PFSK-1 (cell line): ENCODE data around the gene PPP1R18.

ENCODE experiments used
- FOXP2 ChIP-seq: optimal IDR thresholded peaks from 2 replicates; pipeline ENCODE3; 2011; ENCODE audit warnings: borderline replicate concordance, control low read depth, inconsistent platforms; ENCODE audit not compliant: insufficient read depth; ENCODE audit errors: extremely low read length, extremely low read depth
- POLR2AphosphoS5 ChIP-seq: IDR thresholded peaks from 2 replicates; pipeline ENCODE4 v1.6.1; 2012; ENCODE audit warnings: low read depth, mild to moderate bottlenecking, control low read depth, low read length, moderate library complexity
- SIN3A ChIP-seq: IDR thresholded peaks from 2 replicates; pipeline ENCODE4 v1.6.1; 2012; ENCODE audit warnings: mild to moderate bottlenecking, low read length, moderate library complexity, borderline replicate concordance; ENCODE audit not compliant: insufficient read depth
- TAF1 ChIP-seq: IDR thresholded peaks from 2 replicates; pipeline ENCODE4 v1.6.1; 2012; ENCODE audit warnings: low read length, control low read depth, borderline replicate concordance; ENCODE audit not compliant: insufficient read depth
- TF ChIP-seq, protein P1 (sequence below), 2 experiments: IDR thresholded peaks; 2 replicates each; pipeline versions ENCODE4 v1.6.1 to v1.8.0; 2011 to 2012; ENCODE audit warnings: low read depth in 2 of 2, low read length in 2 of 2, control low read depth in 1 of 2, inconsistent platforms in 1 of 2, mild to moderate bottlenecking in 1 of 2, moderate library complexity in 1 of 2; ENCODE audit not compliant: insufficient read depth in 1 of 2

Gene PPP1R18

GRCh38 chr6:30712441-30712945 is 26.0 kb upstream of the PPP1R18 start:
- no peak for TF ChIP-seq POLR2AphosphoS5
- TF ChIP-seq, protein P1, sequence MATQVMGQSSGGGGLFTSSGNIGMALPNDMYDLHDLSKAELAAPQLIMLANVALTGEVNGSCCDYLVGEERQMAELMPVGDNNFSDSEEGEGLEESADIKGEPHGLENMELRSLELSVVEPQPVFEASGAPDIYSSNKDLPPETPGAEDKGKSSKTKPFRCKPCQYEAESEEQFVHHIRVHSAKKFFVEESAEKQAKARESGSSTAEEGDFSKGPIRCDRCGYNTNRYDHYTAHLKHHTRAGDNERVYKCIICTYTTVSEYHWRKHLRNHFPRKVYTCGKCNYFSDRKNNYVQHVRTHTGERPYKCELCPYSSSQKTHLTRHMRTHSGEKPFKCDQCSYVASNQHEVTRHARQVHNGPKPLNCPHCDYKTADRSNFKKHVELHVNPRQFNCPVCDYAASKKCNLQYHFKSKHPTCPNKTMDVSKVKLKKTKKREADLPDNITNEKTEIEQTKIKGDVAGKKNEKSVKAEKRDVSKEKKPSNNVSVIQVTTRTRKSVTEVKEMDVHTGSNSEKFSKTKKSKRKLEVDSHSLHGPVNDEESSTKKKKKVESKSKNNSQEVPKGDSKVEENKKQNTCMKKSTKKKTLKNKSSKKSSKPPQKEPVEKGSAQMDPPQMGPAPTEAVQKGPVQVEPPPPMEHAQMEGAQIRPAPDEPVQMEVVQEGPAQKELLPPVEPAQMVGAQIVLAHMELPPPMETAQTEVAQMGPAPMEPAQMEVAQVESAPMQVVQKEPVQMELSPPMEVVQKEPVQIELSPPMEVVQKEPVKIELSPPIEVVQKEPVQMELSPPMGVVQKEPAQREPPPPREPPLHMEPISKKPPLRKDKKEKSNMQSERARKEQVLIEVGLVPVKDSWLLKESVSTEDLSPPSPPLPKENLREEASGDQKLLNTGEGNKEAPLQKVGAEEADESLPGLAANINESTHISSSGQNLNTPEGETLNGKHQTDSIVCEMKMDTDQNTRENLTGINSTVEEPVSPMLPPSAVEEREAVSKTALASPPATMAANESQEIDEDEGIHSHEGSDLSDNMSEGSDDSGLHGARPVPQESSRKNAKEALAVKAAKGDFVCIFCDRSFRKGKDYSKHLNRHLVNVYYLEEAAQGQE (IDR thresholded peaks at IDR 0.05; ENCODE audit: insufficient read depth in 1 of 2, low read depth in 2 of 2, low read length in 2 of 2) = no peak
- TF ChIP-seq FOXP2 = no peak
- TF ChIP-seq SIN3A = no peak
- TF ChIP-seq TAF1 = no peak

- TF ChIP-seq, protein P1 (IDR thresholded peaks at IDR 0.05; ENCODE audit: insufficient read depth in 1 of 2, low read depth in 2 of 2, low read length in 2 of 2) = no peak
- TF ChIP-seq SIN3A (no peak), FOXP2 (no peak), POLR2AphosphoS5 (no peak), TAF1 (no peak)
Observed at GRCh38 chr6:30711758-30712380, 25.4 kb upstream of the PPP1R18 start.

DNA sequence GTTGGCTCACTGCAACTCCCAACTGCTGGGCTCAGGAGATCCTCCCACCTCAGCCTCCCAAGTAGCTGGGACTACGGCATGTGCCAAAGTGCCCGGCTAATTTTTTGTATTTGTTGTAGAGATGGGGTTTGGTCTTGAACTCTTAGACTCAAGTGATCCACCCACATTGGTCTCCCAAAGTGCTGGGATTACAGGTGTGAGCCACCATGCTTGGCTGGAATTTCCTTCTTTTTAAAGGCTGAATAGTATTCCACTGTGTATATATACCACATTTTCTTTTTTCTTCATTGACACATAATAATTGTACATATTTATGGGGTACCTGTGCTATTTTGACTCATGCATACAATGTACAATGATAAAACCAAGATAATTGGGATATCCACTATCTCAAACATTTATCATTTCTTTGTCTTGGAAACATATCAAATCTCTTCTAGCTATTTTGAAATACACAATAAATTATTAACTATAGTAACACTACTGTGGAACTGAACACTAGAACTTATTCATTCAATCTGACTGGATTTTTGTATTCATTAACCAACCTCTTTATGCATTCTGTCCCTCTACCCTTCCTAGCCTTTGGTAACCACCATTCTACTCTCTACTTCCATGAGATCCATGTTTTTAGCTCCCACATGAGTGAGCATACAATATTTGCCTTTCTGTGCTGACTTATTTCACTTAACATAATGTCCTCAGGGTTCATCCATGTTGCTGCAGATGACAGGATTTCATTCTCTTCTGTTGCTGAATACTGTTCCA is 22.8 kb upstream of the PPP1R18 start:
- TF ChIP-seq FOXP2 (no peak), POLR2AphosphoS5 (no peak), SIN3A (no peak)

DNA sequence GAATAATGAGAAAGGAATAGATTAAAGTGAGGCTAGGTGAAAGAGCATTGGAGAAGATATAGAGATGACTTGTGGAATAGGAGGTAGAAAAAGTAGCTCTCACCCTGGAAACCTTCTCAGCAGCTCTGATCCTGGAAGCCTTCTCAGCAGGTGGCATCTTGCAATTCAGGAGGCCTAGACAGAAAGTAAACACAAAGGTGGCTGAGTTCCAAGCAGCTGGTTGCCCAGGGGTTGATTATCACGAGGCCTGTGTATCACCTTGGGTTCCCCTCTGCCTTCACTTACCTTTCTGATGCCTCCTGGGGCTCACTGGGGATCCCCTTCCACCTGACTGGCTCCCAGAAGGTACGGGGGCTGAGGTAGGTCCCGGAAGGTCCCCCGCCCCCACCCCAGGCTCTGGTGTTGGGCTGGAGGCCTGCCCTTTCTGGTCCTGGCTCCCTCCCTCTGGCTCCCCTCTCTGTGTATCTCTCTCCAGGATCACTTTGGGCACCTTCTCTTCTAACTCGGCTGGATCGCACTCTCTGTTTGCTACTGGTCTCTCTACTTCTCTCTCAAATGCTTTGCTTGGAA is 20.9 kb upstream of the PPP1R18 start:
- TF ChIP-seq FOXP2 = no peak
- TF ChIP-seq POLR2AphosphoS5 = peak; percentile 38; the same call in 1 of the 2 replicates

DNA sequence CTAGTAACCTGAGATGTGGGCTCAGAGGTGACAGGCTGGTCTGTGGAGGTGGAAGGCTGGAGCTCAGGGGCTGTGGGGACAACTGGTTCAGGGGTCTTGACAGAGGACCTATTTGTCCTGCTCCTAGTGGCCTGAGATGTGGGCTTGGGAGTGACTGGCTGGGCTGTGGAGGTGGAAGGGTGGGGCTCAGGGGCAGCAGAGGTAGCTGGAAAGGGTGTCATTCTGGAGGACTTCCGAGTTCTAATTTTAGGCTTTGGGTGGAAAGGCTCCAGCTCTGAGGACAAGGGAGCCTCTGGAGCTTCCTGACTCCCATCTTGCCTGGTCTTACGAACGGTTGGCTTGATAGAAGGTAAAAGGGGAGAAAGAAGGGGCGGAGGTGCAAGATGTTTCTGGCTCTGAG is 19.2 kb upstream of the PPP1R18 start:
- TF ChIP-seq FOXP2 = no peak
- no peak for TF ChIP-seq SIN3A
- no peak for TF ChIP-seq TAF1
- TF ChIP-seq, protein P1 (IDR thresholded peaks at IDR 0.05; ENCODE audit: insufficient read depth in 1 of 2, low read depth in 2 of 2, low read length in 2 of 2) = no peak
- no peak for TF ChIP-seq POLR2AphosphoS5

- TF ChIP-seq TAF1 = no peak
- no peak for TF ChIP-seq POLR2AphosphoS5
- no peak for TF ChIP-seq FOXP2
- TF ChIP-seq SIN3A = no peak
- TF ChIP-seq, protein P1 (IDR thresholded peaks at IDR 0.05; ENCODE audit: insufficient read depth in 1 of 2, low read depth in 2 of 2, low read length in 2 of 2) = no peak
Observed at GRCh38 chr6:30703821-30704220, 17.4 kb upstream of the PPP1R18 start.
